Endothelial cell of umbilical vein (primary cell): ENCODE measurements around the gene CRYBG3. TPM values are rescaled to one million over a fixed set of nuclear protein-coding genes. Genes with fewer than 3 reads are reported as not detected.

Experiments
- BruUV-seq: library from RNA; stranded (reverse); fragments of 400-500 nt; replicated peaks from 2 replicates; lab custom pipeline; 2021; lab: Mats Ljungman, UMichigan
- CTCF ChIA-PET: fragments of 300-600, 350-600 bp; sonication (Branson Sonifier 250); formaldehyde crosslinking; loops from one replicate; lab custom pipeline; 2021; ENCODE audit warnings: antibody characterized with exemption, inconsistent platforms; lab: Charles Lee
- POLR2A ChIA-PET: fragments of 300-600, 350-600 bp; sonication (Branson Sonifier 250); formaldehyde crosslinking; loops from one replicate; lab custom pipeline; 2021; ENCODE audit warnings: antibody characterized with exemption, inconsistent platforms; lab: Charles Lee
- DNase-seq: peaks from one replicate; pipeline ENCODE4 v3.0.0-alpha.2; 2011; ENCODE audit warnings: low read depth, low spot score
- FAIRE-seq: peaks from 2 replicates; lab custom pipeline; 2011; peaks lifted over from hg19 to GRCh38; lab: Jason Lieb, UNC
- H2AFZ ChIP-seq: 2 replicates; pipeline ENCODE4 v1.6.0; 2012; ENCODE audit warnings: low read depth, low read length, control low read depth, inconsistent platforms
- H3K27ac ChIP-seq: 2 replicates; pipeline ENCODE4 v1.5.1; 2011; ENCODE audit warnings: low read depth, mild to moderate bottlenecking, control low read depth, low read length, moderate library complexity; ENCODE audit not compliant: insufficient read depth
- H3K27me3 ChIP-seq, 2 experiments: 2 replicates each; pipeline versions ENCODE4 v1.6.0 to v1.6.1; 2011; ENCODE audit warnings: low read length in 2 of 2, mixed read lengths in 1 of 2; ENCODE audit not compliant: control insufficient read depth in 2 of 2, insufficient read depth in 2 of 2
- H3K36me3 ChIP-seq, 2 experiments: 2 replicates in 1 of 2; 3 replicates in 1 of 2; pipeline ENCODE4 v1.5.1; 2011; ENCODE audit warnings: low read length in 2 of 2, mild to moderate bottlenecking in 1 of 2, moderate library complexity in 1 of 2; ENCODE audit not compliant: control insufficient read depth in 2 of 2, insufficient read depth in 2 of 2; ENCODE audit errors: extremely low read depth in 1 of 2
- H3K4me1 ChIP-seq: 3 replicates; pipeline ENCODE4 v1.5.1; 2011; ENCODE audit warnings: mild to moderate bottlenecking, low read length; ENCODE audit not compliant: control insufficient read depth, insufficient read depth; ENCODE audit errors: extremely low read depth
- H3K4me2 ChIP-seq: 2 replicates; pipeline ENCODE4 v1.6.1; 2011; ENCODE audit warnings: low read length, control low read depth, mixed read lengths; ENCODE audit not compliant: insufficient read depth
- H3K4me3 ChIP-seq, 3 experiments: fragments of 200-600 bp in 1 of 3; sonication (generic), shearing (Covaris generic) in 1 of 3; replicated peaks in 1 of 3; 2 replicates each; pipeline ENCODE4 v1.5.1; 2011 to 2016; ENCODE audit warnings: control low read depth in 3 of 3, low read length in 3 of 3, mild to moderate bottlenecking in 2 of 3, inconsistent platforms in 1 of 3, low read depth in 1 of 3, moderate library complexity in 1 of 3; ENCODE audit not compliant: insufficient read depth in 1 of 3
- H3K79me2 ChIP-seq: 2 replicates; pipeline ENCODE4 v1.6.0; 2012; ENCODE audit warnings: low read length, inconsistent platforms; ENCODE audit not compliant: control insufficient read depth, insufficient read depth
- H3K9ac ChIP-seq: replicated peaks from 2 replicates; pipeline ENCODE3; 2011; ENCODE audit warnings: low read length, control low read depth; ENCODE audit not compliant: insufficient read depth; ENCODE audit errors: extremely low read depth
- H3K9me1 ChIP-seq: replicated peaks from 3 replicates; pipeline ENCODE4 v1.6.0; 2011; ENCODE audit warnings: mild to moderate bottlenecking, low read length; ENCODE audit not compliant: control insufficient read depth, insufficient read depth; ENCODE audit errors: extremely low read depth
- H3K9me3 ChIP-seq: replicated peaks from 2 replicates; pipeline ENCODE4 v1.5.1; 2012; ENCODE audit warnings: low read length, inconsistent platforms; ENCODE audit not compliant: control insufficient read depth, insufficient read depth
- H4K20me1 ChIP-seq: replicated peaks from 2 replicates; pipeline ENCODE3; 2011; ENCODE audit warnings: mild to moderate bottlenecking, low read length; ENCODE audit not compliant: control insufficient read depth, insufficient read depth; ENCODE audit errors: extremely low read depth
- EZH2 ChIP-seq: IDR thresholded peaks from 2 replicates; pipeline ENCODE4 v1.6.1; 2012; ENCODE audit warnings: borderline replicate concordance, low read depth, mild to moderate bottlenecking, moderate library complexity, low read length, inconsistent platforms; ENCODE audit not compliant: severe bottlenecking
- FOS ChIP-seq: IDR thresholded peaks from 2 replicates; pipeline ENCODE4 v1.6.1; 2011; ENCODE audit warnings: mild to moderate bottlenecking, low read length, moderate library complexity, borderline replicate concordance; ENCODE audit not compliant: insufficient read depth
- GATA2 ChIP-seq: IDR thresholded peaks from 2 replicates; pipeline ENCODE4 v1.7.0; 2011; ENCODE audit warnings: low read depth, mild to moderate bottlenecking, moderate library complexity, mixed read lengths, low read length; ENCODE audit not compliant: insufficient read length, insufficient read depth
- JUN ChIP-seq: IDR thresholded peaks from 2 replicates; pipeline ENCODE4 v1.6.1; 2011; ENCODE audit warnings: borderline replicate concordance, low read depth; ENCODE audit not compliant: insufficient read length, insufficient read depth
- MYC ChIP-seq: IDR thresholded peaks from one replicate; pipeline ENCODE4 v1.6.1; 2011; ENCODE audit warnings: mild to moderate bottlenecking, low read depth, low read length
- POLR2A ChIP-seq: IDR thresholded peaks from 2 replicates; pipeline ENCODE4 v1.6.1; 2012; ENCODE audit warnings: low read depth, mild to moderate bottlenecking, control low read depth, low read length
- POLR2AphosphoS5 ChIP-seq: IDR thresholded peaks from 2 replicates; pipeline ENCODE4 v1.6.1; 2012; ENCODE audit warnings: low read depth, mild to moderate bottlenecking, control low read depth, low read length, moderate library complexity; ENCODE audit not compliant: insufficient read depth
- dilution Hi-C: fragments of 300-500 bp; cut with MboI; formaldehyde crosslinking; loops from one replicate; pipeline ENCODE4 v1.15.0; 2019; ENCODE audit warnings: low sequenced_read_pairs; ENCODE audit not compliant: extremely low pct_ligation_motif_present
- intact Hi-C: fragments of 100-400 bp; cut with micrococcal nuclease; formaldehyde crosslinking; loops from one replicate; pipeline ENCODE4 v1.10.0; 2022
- polyA plus RNA-seq, 4 experiments: library from polyadenylated mRNA; depleted of rRNA in 3 of 4; stranded (reverse) in 3 of 4; unstranded in 1 of 4; fragments of >200 nt; gene quantifications; 2 replicates each; pipeline versions ENCODE4 v1.2.1 to v1.2.3, GENCODE V29; 2011 to 2012; ENCODE audit warnings: missing spikeins in 1 of 4
- total RNA-seq: library from RNA; stranded (reverse); gene quantifications from 2 replicates; pipeline ENCODE4 v1.2.3, GENCODE V29; 2021
- TF ChIP-seq, protein P1 (sequence below), 2 donors: IDR thresholded peaks; 1 replicate in 1 of 2; 2 replicates in 1 of 2; pipeline ENCODE4 v1.5.1; 2011; ENCODE audit warnings: low read length in 2 of 2, mild to moderate bottlenecking in 2 of 2, moderate library complexity in 2 of 2, control low read depth in 1 of 2, inconsistent platforms in 1 of 2, low read depth in 1 of 2; ENCODE audit not compliant: insufficient read depth in 1 of 2; ENCODE audit errors: extremely low read depth in 1 of 2
- TF ChIP-seq, protein P2 (sequence below): IDR thresholded peaks from 2 replicates; pipeline ENCODE4 v1.6.1; 2011; ENCODE audit not compliant: insufficient read depth, insufficient read length

CRYBG3 gene
- total and polyA plus RNA-seq, 2 donors (not counting 3 experiments of a cell fraction or from before 2014, with no cell fraction given) = 2.8 to 15.0 TPM

DNA sequence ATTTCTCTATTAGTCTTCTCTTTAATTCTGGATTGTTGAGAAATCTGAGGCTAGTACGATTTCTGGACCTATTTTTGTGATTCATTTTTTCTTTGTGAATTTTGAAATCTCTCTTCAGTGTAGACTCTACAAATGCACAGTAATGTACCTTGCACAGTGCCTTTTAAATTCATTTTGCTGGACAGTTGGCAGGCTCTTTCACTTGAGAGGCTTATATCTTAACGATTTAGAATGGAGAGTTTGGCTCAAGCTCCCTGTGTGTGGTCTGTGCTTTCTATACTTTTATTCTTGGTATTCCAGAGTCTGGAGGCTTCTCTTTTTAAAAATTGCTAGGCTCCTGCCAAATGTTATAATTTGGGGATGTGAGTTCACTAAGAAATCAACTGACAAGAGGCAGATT, 8.8 kb downstream of the CRYBG3 start:
- ChIA-PET CTCF (no interaction called here), POLR2A (no interaction called here)
- no peak for FAIRE-seq
- H3K79me2 ChIP-seq = peaks cover 8% of the 10 kb centered on the region
- H3K4me3 ChIP-seq = no peak overlapping the region
- no peaks in the 10 kb centered on the region for H3K36me3 ChIP-seq
- BruUV-seq = no TSS peak
- H3K4me2 ChIP-seq = no peak overlapping the region
- DNase-seq = no peak
- dilution Hi-C loops (no loop called here), intact Hi-C loops (no loop called here)
- H3K9me1 ChIP-seq = no peaks in the 10 kb centered on the region
- no peak overlapping the region for H2AFZ ChIP-seq
- TF ChIP-seq JUN (no peak), FOS (no peak), EZH2 (no peak), GATA2 (no peak), MYC (no peak), POLR2AphosphoS5 (no peak), POLR2A (no peak)
- TF ChIP-seq, protein P1, sequence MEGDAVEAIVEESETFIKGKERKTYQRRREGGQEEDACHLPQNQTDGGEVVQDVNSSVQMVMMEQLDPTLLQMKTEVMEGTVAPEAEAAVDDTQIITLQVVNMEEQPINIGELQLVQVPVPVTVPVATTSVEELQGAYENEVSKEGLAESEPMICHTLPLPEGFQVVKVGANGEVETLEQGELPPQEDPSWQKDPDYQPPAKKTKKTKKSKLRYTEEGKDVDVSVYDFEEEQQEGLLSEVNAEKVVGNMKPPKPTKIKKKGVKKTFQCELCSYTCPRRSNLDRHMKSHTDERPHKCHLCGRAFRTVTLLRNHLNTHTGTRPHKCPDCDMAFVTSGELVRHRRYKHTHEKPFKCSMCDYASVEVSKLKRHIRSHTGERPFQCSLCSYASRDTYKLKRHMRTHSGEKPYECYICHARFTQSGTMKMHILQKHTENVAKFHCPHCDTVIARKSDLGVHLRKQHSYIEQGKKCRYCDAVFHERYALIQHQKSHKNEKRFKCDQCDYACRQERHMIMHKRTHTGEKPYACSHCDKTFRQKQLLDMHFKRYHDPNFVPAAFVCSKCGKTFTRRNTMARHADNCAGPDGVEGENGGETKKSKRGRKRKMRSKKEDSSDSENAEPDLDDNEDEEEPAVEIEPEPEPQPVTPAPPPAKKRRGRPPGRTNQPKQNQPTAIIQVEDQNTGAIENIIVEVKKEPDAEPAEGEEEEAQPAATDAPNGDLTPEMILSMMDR (IDR thresholded peaks at IDR 0.05; ENCODE audit: extremely low read depth in 1 of 2, insufficient read depth in 1 of 2, low read depth in 1 of 2, low read length in 2 of 2) = no peak
- TF ChIP-seq, protein P2, sequence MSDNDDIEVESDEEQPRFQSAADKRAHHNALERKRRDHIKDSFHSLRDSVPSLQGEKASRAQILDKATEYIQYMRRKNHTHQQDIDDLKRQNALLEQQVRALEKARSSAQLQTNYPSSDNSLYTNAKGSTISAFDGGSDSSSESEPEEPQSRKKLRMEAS = no peak
- H3K9ac ChIP-seq = no peak overlapping the region
- H3K4me1 ChIP-seq = no peaks in the 10 kb centered on the region
- H3K27me3 ChIP-seq = no peaks in the 10 kb centered on the region
- no peaks in the 10 kb centered on the region for H3K9me3 ChIP-seq
- peaks cover 4% of the 10 kb centered on the region for H4K20me1 ChIP-seq
- H3K27ac ChIP-seq = no peak overlapping the region
